ENCODE data around the gene PAX5. TPM values are rescaled to one million over a fixed set of nuclear protein-coding genes. Genes with fewer than 3 reads are reported as not detected.

Gene PAX5
- polyA plus RNA-seq, 1 donor from 2014 or later: not detected

GRCh38 chr9:37066139-37066725 lies 32.2 kb upstream of the PAX5 start:
- Histone ChIP-seq H2AFZ (ENCODE audit: low read depth, low read length) (no peak overlapping the region), H3K9me3 (ENCODE audit: low read length) (no peaks in the 10 kb centered on the region), H3K79me2 (replicated peaks; ENCODE audit: insufficient read depth, low read length) (no peaks in the 10 kb centered on the region), H3K36me3 (ENCODE audit: insufficient read depth, low read length) (no peaks in the 10 kb centered on the region), H3K27me3 (ENCODE audit: insufficient read depth, low read depth, low read length) (no peaks in the 10 kb centered on the region), H3K9me2 (ENCODE audit: insufficient read depth, low read length) (no peaks in the 10 kb centered on the region), H3K4me2 (ENCODE audit: low read length) (no peak overlapping the region), H3F3A (ENCODE audit: insufficient read depth, low read length, poor library complexity, severe bottlenecking) (no peaks in the 10 kb centered on the region), H3K27ac (ENCODE audit: low read length) (no peak overlapping the region), H3K9ac (ENCODE audit: low read length) (no peak overlapping the region), H3K4me3 (ENCODE audit: low read length) (no peak overlapping the region), H4K20me1 (ENCODE audit: insufficient read depth) (no peaks in the 10 kb centered on the region)
- TF ChIP-seq REST (IDR thresholded peaks at IDR 0.05; ENCODE audit: borderline replicate concordance) (no peak), POLR2AphosphoS5 (IDR thresholded peaks at IDR 0.05) (no peak), EP300 (conservative IDR thresholded peaks at IDR 0.05; ENCODE audit: poor library complexity, severe bottlenecking) (no peak), EZH2 (IDR thresholded peaks at IDR 0.05; ENCODE audit: borderline replicate concordance, insufficient read depth, low read length, poor library complexity, severe bottlenecking) (no peak), RAD21 (conservative IDR thresholded peaks at IDR 0.05) (no peak), MXI1 (conservative IDR thresholded peaks at IDR 0.05; ENCODE audit: poor library complexity, severe bottlenecking) (no peak), SMC3 (conservative IDR thresholded peaks at IDR 0.05; ENCODE audit: poor library complexity) (no peak), TAF1 (IDR thresholded peaks at IDR 0.05; ENCODE audit: low read depth) (no peak), CTCF (IDR thresholded peaks at IDR 0.05; ENCODE audit: poor library complexity, severe bottlenecking) (no peak)

- no peaks in the 10 kb centered on the region for H4K20me1 ChIP-seq (ENCODE audit: insufficient read depth)
- H3K27me3 ChIP-seq (ENCODE audit: insufficient read depth, low read depth, low read length): no peaks in the 10 kb centered on the region
- no peak for TF ChIP-seq SMC3 (conservative IDR thresholded peaks at IDR 0.05; ENCODE audit: poor library complexity)
- H3K4me3 ChIP-seq (ENCODE audit: low read length): no peak overlapping the region
- no peaks in the 10 kb centered on the region for H3K36me3 ChIP-seq (ENCODE audit: insufficient read depth, low read length)
- H3K9me3 ChIP-seq (ENCODE audit: low read length): no peaks in the 10 kb centered on the region
- H3K79me2 ChIP-seq (replicated peaks; ENCODE audit: insufficient read depth, low read length): no peaks in the 10 kb centered on the region
- H2AFZ ChIP-seq (ENCODE audit: low read depth, low read length): no peak overlapping the region
- no peaks in the 10 kb centered on the region for H3F3A ChIP-seq (ENCODE audit: insufficient read depth, low read length, poor library complexity, severe bottlenecking)
- H3K9ac ChIP-seq (ENCODE audit: low read length): no peak overlapping the region
- no peaks in the 10 kb centered on the region for H3K9me2 ChIP-seq (ENCODE audit: insufficient read depth, low read length)
- H3K4me2 ChIP-seq (ENCODE audit: low read length): no peak overlapping the region
- H3K27ac ChIP-seq (ENCODE audit: low read length): no peak overlapping the region
These were observed 28.3 kb upstream of the PAX5 start for GRCh38 chr9:37062336-37062735.
